Measurements from ENCODE around the gene MAP3K14.

Gene MAP3K14

GRCh38 chr17:45298546-45299285 lies 18.1 kb downstream of the MAP3K14 start:
- no peak for DNase-seq

- no peak for DNase-seq
Measured at GRCh38 chr17:45296833-45297124, 20.0 kb downstream of the MAP3K14 start.

- DNase-seq: no peak
Measured at GRCh38 chr17:45296003-45296832, 20.6 kb downstream of the MAP3K14 start.

- DNase-seq: no peak
Measured at GRCh38 chr17:45294506-45294905, 22.3 kb downstream of the MAP3K14 start.

- DNase-seq: peak; percentile 65
Measured at GRCh38 chr17:45293413-45294211, 23.2 kb downstream of the MAP3K14 start.

GRCh38 chr17:45292696-45293412 lies 24.0 kb downstream of the MAP3K14 start:
- no peak for DNase-seq

- DNase-seq: no peak
Measured at GRCh38 chr17:45291171-45291805, 25.5 kb downstream of the MAP3K14 start.

DNA sequence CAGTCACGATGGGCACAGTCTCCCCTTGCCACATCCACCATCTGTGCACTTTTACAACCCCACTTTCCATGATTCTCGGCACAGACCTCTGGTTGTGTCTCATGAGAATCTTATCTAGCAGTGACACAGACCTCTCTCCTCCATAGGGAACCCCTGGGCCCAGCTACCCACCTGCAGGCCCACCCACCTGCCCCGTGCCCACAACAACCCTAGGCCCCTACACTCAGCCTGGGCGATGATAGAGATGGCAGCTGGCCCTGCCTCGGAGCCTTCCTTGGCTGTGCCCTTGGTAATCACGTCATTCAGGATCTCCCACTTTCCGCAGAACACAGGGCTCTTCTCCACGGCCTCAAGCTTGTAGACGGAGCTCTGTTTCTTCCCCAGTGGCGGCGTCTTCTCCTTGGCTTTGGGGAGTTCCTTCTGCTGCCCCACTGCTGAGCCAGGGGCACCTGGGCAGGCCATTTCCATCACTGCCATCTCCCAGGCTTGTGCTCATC lies 26.5 kb downstream of the MAP3K14 start:
- no peak for DNase-seq

DNA sequence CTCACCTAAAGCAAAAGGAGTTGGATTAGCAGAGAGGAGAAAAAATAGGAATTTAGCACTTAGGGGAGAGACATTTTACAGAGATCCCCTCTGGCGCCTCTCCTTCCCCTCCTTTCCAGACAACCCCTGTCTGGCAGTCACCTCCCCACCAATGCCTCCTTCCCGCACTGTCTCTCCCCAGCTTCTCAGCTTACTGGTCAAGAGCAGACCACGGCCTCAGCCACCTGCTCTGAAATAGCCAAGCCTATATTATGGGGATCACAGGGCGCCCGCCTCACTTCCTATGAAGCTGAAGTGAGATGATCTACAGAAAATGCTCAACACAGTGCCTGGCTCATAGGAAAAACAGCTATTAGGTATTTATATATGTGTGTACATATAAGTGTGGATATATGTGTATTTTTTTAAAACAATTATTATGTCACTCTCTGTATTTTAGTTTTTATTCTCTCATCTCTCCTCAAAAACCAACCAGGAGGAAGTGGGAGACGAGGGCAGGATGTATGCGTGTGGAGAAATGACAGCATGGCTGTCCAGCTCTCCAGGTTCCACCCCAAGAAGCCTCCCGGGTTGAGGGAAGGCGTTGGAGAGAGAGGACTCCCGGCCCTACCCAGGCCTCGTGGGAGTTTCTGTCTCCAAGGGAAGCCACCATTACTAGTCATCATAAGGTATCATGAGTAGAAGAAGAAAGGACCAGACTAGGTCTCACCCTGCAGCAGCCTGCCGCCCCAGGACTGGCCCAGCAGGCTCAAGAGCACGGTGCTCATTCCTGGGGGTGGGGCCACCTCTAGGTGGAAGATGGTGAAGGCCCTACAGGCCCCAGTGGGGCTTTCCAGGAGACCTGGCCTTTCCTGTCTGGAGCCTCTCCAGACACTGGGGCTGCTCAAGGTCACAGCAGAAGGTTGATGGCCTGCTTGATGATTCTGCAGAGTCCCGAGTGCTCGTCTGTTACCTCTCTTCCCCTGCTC lies 27.2 kb downstream of the MAP3K14 start:
- DNase-seq: no peak

- no peak for DNase-seq
Measured at GRCh38 chr17:45288825-45289224, 28.0 kb downstream of the MAP3K14 start.

GRCh38 chr17:45287526-45288500 lies 29.0 kb downstream of the MAP3K14 start:
- peak; percentile 37 for DNase-seq

DNA sequence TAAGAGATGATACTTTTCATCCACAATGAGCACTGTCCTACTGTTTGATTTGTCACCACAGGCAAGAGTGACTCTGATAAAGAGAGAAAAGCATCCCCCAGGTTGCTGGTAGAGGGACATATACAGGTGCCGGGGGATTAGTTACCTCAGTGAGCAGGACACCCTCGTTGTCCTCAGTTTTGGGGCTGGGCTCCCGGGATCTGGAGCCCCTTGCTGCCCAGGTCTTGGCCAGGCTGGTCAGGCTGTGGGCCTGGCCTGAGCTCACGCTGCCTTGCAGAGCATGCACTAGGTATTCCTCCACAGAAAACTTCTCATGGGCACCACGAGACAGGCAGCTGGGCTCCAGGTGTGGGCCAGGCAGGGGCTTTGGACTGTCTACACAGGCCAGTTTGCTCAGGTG lies 30.5 kb downstream of the MAP3K14 start:
- DNase-seq: no peak

DNA sequence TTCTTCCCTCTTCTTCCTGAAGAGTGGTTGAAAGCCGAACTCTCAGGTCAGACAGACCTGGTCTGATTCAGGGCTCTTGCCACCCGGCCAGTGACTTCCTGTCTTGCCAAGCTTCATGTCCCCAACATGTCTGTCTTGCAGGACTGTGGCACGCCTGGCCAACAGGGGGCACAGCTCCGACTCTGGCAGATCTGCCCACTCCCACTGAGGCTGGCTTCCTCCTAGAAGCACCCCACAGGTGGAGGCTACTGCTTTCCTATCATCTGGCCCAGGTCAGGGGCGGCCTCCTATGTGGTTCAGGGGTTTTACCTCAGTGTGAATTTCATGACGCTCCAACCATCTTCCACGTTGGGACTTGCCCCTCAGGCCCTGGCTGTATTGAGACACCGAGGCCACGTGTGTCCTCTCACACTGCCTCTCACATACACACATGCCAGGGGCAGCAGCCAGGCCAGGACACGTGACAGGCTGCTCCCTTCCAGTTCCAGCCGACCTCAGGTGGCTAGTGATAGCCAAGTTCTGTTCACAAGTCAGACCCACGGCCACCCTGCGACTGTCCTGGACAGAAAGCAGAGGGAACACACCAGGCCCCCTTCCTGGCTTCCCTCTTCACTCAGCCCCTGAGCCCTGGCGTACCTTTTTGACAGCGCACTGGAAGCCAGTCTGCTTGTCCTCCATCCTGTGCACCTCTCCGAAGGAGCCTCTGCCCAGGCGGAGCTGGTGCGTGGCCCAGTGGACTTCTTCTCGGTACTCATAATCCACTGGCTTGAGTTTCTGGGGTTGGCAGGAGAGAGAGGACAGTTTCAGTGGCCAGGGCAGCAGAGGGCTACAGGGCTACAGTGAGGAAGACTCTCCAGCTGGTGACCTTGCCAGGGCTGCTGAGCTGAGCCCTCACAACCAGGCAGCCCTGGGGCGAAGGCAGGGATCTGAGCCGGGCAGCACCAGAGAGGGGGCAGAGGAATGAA lies 32.4 kb downstream of the MAP3K14 start:
- DNase-seq: no peak

- DNase-seq: no peak
Measured at GRCh38 chr17:45283711-45284110, 33.1 kb downstream of the MAP3K14 start.

- no peak for DNase-seq
Measured at GRCh38 chr17:45282683-45283644, 33.9 kb downstream of the MAP3K14 start.

DNA sequence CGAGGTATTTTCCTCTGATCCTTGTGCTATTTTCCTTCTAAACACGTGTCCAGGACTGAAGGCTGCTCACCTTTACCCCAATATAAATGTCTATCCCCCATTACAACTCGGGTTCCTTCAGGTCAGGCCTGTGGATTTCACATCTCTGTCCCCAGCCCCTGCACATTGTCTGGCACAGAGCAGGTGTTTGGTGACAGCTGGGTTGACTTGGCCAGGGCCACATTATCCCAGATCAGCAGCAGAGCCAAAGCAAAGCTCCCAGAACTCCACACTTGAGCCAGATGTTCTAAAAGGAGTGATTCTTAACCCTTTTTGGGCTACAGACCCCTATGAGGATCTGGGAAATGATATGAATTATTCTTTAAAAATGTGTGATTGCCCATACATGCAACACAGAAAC lies 36.9 kb downstream of the MAP3K14 start:
- no peak for DNase-seq

DNA sequence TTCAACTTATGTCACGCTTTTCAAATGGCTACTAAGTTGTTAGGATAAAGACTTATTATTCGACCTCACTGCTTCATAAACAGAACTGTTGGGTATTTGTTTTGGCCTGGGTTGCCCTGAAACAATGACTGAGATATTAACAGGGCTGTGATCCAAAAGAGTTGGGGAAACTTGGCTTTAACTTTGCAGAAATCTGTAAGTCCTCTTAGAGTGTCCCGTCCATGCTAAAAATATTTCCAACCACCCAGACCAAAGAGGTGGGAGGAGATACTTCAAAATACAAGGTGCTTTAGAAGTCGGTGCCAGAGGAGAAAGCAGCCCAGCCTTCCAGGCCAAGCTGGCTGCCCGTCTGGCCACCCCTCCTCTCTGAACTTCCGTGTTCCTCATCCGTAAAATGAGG lies 38.8 kb downstream of the MAP3K14 start:
- no peak for DNase-seq
